Ishikawa (cell line): ENCODE data around the gene HOXB6.

Source experiments
- CEBPB ChIP-seq: IDR thresholded peaks from 2 replicates; pipeline ENCODE4 v1.6.1; 2012
- CREB1 ChIP-seq: IDR thresholded peaks from 2 replicates; pipeline ENCODE4 v1.6.1; 2012; ENCODE audit warnings: low read depth
- EGR1 ChIP-seq: IDR thresholded peaks from 2 replicates; pipeline ENCODE4 v1.6.1; 2012
- EP300 ChIP-seq: IDR thresholded peaks from 2 replicates; pipeline ENCODE4 v1.6.1; 2012; ENCODE audit warnings: borderline replicate concordance
- FOXM1 ChIP-seq: IDR thresholded peaks from 2 replicates; pipeline ENCODE4 v1.6.1; 2012; ENCODE audit warnings: low read depth, borderline replicate concordance
- NFIC ChIP-seq: IDR thresholded peaks from 2 replicates; pipeline ENCODE4 v1.6.1; 2012
- RAD21 ChIP-seq: IDR thresholded peaks from 2 replicates; pipeline ENCODE4 v1.6.1; 2012; ENCODE audit warnings: low read depth
- TAF1 ChIP-seq: IDR thresholded peaks from 2 replicates; pipeline ENCODE4 v1.6.1; 2012; ENCODE audit warnings: low read depth, mild to moderate bottlenecking
- TCF12 ChIP-seq: IDR thresholded peaks from 2 replicates; pipeline ENCODE4 v1.6.1; 2012; ENCODE audit warnings: low read depth
- TEAD4 ChIP-seq: IDR thresholded peaks from 2 replicates; pipeline ENCODE4 v1.6.1; 2012
- YY1 ChIP-seq: IDR thresholded peaks from 2 replicates; pipeline ENCODE4 v1.6.1; 2012; ENCODE audit warnings: low read depth
- ZBTB7A ChIP-seq: IDR thresholded peaks from 2 replicates; pipeline ENCODE4 v1.6.1; 2012; ENCODE audit warnings: low read depth
- TF ChIP-seq, protein P1 (sequence below): IDR thresholded peaks from 2 replicates; pipeline ENCODE4 v1.6.1; 2012; ENCODE audit warnings: low read depth, mild to moderate bottlenecking
- TF ChIP-seq, protein P2 (sequence below): IDR thresholded peaks from 2 replicates; pipeline ENCODE4 v1.6.1; 2012
- TF ChIP-seq, protein P3 (sequence below): IDR thresholded peaks from 2 replicates; pipeline ENCODE4 v1.6.1; 2012

The HOXB6 gene

DNA sequence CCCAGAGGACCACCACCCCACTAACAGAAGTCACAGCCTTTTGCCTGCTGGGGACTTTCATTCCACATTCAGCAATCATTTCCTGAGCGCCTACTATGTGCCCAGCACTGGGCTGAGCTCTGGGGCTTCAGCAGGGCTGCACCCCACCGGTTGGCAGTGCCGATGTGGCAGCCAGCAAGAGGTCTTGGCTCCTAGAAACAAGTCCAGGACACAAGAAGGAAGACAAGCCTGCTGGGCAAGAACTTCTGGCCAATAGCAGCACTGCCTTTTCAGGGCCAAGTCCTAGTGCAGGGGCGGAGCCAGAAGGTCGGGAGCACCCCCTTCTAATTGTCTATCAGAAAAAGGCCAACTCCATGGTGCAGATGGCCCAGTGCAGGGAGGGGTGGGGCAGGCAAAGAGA lies 34.4 kb upstream of the HOXB6 start:
- no peak for TF ChIP-seq NFIC
- TF ChIP-seq TCF12 = no peak

DNA sequence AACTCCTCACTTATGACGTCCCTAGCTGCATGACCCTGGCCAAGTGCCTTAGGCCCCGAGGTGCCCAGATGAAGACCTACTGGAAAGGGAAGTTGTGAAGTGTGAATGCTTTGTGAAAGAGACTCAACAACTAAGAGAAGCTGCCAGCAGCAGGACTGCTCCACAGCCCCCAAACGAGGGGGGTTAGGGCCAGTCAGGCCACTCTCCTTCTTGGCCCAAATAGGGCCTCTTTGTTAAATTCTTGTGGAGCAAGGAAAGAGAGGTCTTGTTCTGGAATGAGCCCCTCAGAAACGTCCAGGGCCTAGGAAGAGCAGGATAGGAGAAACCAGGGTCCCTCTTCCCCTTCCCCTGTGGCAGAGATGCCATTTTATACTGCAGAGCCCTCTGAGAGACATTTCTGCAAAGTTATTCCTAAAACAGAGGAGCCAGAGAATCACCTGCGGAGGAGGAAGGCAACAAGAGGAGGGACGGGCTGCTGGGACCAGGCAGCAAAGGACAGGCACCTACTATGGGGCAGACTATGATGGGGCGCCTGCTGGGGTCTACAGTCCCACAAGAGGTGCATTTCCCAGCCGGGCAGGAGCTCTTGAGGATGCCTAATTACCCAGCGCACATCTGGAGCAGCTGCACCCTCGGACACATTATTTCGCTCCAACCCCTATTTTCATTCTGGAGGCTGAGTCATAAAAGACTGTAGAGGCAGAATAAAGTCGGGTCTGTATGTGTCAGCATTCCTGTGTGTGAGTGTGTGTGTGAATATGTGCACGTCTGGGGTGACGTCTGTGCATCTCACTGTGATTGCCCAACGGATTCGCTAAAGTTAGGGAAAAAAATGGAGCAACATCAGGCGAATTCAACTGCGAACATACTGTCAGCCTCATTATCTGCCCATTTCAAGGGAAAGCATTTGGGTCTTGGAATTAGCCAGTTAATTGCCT lies 32.8 kb upstream of the HOXB6 start:
- TF ChIP-seq CEBPB (no peak), TAF1 (no peak), ZBTB7A (no peak), NFIC (no peak), CREB1 (no peak), TCF12 (no peak), RAD21 (no peak), YY1 (no peak), TEAD4 (no peak), EP300 (no peak), FOXM1 (no peak)
- TF ChIP-seq, protein P1, sequence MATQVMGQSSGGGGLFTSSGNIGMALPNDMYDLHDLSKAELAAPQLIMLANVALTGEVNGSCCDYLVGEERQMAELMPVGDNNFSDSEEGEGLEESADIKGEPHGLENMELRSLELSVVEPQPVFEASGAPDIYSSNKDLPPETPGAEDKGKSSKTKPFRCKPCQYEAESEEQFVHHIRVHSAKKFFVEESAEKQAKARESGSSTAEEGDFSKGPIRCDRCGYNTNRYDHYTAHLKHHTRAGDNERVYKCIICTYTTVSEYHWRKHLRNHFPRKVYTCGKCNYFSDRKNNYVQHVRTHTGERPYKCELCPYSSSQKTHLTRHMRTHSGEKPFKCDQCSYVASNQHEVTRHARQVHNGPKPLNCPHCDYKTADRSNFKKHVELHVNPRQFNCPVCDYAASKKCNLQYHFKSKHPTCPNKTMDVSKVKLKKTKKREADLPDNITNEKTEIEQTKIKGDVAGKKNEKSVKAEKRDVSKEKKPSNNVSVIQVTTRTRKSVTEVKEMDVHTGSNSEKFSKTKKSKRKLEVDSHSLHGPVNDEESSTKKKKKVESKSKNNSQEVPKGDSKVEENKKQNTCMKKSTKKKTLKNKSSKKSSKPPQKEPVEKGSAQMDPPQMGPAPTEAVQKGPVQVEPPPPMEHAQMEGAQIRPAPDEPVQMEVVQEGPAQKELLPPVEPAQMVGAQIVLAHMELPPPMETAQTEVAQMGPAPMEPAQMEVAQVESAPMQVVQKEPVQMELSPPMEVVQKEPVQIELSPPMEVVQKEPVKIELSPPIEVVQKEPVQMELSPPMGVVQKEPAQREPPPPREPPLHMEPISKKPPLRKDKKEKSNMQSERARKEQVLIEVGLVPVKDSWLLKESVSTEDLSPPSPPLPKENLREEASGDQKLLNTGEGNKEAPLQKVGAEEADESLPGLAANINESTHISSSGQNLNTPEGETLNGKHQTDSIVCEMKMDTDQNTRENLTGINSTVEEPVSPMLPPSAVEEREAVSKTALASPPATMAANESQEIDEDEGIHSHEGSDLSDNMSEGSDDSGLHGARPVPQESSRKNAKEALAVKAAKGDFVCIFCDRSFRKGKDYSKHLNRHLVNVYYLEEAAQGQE = no peak
- TF ChIP-seq, protein P2, sequence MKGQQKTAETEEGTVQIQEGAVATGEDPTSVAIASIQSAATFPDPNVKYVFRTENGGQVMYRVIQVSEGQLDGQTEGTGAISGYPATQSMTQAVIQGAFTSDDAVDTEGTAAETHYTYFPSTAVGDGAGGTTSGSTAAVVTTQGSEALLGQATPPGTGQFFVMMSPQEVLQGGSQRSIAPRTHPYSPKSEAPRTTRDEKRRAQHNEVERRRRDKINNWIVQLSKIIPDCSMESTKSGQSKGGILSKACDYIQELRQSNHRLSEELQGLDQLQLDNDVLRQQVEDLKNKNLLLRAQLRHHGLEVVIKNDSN = no peak
- TF ChIP-seq, protein P3, sequence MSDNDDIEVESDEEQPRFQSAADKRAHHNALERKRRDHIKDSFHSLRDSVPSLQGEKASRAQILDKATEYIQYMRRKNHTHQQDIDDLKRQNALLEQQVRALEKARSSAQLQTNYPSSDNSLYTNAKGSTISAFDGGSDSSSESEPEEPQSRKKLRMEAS = no peak

DNA sequence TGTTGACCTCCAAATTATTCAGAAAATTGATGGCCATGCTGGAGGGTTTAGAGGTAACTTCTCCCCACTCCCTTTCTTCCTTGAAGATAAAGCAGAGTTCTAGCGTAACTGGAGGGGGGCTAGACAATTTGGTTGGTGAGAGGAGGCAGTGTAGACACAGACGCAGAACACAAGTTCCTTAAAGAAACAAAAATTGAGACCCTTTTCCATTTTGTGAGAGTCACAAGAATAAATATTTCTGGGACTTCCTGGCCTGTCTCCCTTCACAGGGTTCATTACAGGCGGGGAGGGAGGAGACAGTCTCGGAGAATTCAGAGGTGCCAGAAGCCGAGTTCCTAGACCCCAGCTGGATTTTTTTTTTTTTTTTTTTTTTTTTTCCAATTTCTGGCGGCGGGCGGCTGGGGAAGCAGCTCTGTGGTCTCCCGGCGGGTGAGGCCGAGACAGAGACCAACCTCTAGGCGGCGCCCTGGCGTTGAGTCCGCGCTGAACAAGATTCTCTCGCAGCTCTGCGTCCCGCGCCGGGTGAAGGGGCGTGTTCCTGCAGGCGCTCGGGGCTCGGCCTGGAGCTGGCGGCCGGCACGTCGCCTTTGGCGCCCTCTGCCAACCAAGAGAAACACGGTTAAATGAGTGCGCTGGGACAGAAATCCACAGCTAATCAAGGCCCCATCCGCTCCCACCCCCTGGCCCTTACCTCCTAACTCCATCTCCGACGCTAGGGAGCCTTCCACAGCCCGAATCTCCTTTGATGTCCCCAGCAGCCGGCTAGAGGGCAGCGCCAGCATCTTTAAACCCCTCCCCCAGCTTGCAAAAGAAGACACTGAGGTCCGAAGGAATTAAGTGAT lies 31.6 kb upstream of the HOXB6 start:
- TF ChIP-seq EGR1 (no peak), RAD21 (peak; percentile 24; the same call in 1 of the 2 replicates)

DNA sequence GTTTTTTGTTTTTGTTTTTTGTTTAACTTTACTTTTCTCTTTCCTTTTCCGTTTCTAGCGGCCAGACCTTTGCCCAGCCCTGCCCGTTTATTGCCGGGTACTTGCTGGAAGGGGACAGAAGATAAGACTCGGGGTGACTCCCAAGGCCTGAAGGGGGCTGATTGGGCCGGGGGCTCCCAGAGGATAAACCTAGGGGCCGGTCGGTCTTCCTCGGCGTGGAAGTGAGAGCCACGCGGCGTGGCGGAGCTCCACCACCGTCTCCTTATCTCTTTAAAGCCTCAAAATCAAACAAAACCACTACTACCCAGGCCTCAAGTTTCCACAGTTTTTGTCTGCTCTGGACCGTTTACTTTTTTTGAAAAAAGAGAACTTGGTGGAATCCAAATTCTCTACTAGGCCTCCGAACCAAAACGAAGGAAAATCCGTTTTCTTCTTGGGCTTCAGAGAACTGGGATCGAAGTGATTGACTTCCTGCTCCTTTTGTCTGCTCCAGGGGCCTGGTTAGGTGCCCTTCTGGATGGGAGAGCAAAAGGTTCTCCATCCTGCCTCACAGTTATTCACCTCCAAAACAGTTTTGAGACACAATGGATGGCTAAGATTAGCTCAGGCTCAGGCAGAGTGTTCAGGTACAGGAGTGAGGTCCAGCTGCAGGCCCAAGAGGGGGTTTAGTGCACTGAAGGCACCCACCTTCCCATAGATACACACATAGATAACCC lies 29.9 kb upstream of the HOXB6 start:
- TF ChIP-seq TAF1 (no peak), EP300 (no peak), YY1 (no peak)
- TF ChIP-seq, protein P1 = no peak

DNA sequence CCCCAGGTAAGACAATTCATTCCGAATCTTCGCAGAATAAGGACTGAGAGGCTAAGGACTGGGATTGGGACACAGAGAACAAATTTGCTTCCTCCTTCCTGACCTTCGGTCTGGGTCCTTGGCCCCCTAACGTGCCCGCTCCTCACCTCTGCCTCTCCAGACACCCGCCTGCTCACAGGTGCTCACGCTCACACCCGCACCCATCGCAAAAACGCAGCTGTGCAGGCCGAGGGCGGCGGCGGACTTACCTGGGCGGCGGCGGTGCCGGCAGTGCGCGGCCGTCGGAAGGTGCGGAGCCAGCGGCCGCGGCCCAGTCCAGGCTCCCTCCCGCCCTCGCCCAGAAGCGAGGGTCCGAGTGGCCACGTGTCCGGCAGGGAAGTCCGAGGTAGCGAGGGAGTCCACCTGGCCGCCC lies 28.5 kb upstream of the HOXB6 start:
- TF ChIP-seq, protein P2 = no peak
- TF ChIP-seq EGR1 (no peak), NFIC (no peak), YY1 (no peak), TEAD4 (no peak), EP300 (no peak), CEBPB (no peak)
- TF ChIP-seq, protein P1 = no peak
